IMR-90 (cell line): ENCODE measurements around the gene DDX42. TPM values are rescaled to one million over a fixed set of nuclear protein-coding genes. Genes with fewer than 3 reads are reported as not detected.

Source experiments
- ATAC-seq: fragments of 200-7000 bp; cut with Tn5 transposase; 2 replicates; pipeline ENCODE4 v1.9.1; 2020; ENCODE audit warnings: low read depth, mild to moderate bottlenecking, moderate library complexity
- BruUV-seq: library from RNA; stranded (reverse); fragments of 400-500 nt; replicated peaks from 2 replicates; lab custom pipeline; 2021; lab: Mats Ljungman, UMichigan
- CTCF ChIA-PET: fragments of 300-600 bp; formaldehyde crosslinking; extraction: SDS; loops from one replicate; lab custom pipeline; 2021; ENCODE audit warnings: antibody characterized with exemption; lab: Yijun Ruan, JAX
- POLR2A ChIA-PET: fragments of 300-600 bp; sonication (Branson Sonifier 250); formaldehyde crosslinking; loops from one replicate; lab custom pipeline; 2022; ENCODE audit warnings: antibody characterized with exemption; ENCODE audit not compliant: unreplicated experiment; lab: Charles Lee
- DNase-seq: peaks from one replicate; pipeline ENCODE4 v3.0.0; 2013
- H2AFZ ChIP-seq: replicated peaks from 2 replicates; pipeline ENCODE3; 2013; ENCODE audit warnings: low read length, mild to moderate bottlenecking; ENCODE audit not compliant: poor library complexity
- H2AK5ac ChIP-seq: 2 replicates; pipeline ENCODE4 v1.6.1; 2013; ENCODE audit warnings: low read depth, low read length, inconsistent platforms
- H2AK9ac ChIP-seq: replicated peaks from 2 replicates; pipeline ENCODE3; 2013; ENCODE audit warnings: mild to moderate bottlenecking, low read depth, low read length, moderate library complexity; ENCODE audit not compliant: poor library complexity
- H2BK120ac ChIP-seq: 2 replicates; pipeline ENCODE4 v1.6.1; 2013; ENCODE audit warnings: low read depth, low read length, inconsistent platforms
- H2BK15ac ChIP-seq: 3 replicates; pipeline ENCODE4 v1.6.1; 2013; ENCODE audit warnings: low read depth, low read length, inconsistent platforms
- H2BK20ac ChIP-seq: 2 replicates; pipeline ENCODE4 v1.6.1; 2013; ENCODE audit warnings: low read depth, mild to moderate bottlenecking, inconsistent platforms, low read length, moderate library complexity
- H2BK5ac ChIP-seq: 2 replicates; pipeline ENCODE4 v1.6.1; 2013; ENCODE audit warnings: mild to moderate bottlenecking, low read depth, low read length, inconsistent platforms; ENCODE audit not compliant: poor library complexity, severe bottlenecking
- H3K14ac ChIP-seq: replicated peaks from 2 replicates; pipeline ENCODE4 v1.6.1; 2013; ENCODE audit warnings: low read depth, low read length, inconsistent platforms
- H3K18ac ChIP-seq: 2 replicates; pipeline ENCODE4 v1.6.1; 2013; ENCODE audit warnings: low read depth, low read length, control low read depth
- H3K23ac ChIP-seq: 2 replicates; pipeline ENCODE4 v1.6.1; 2013; ENCODE audit warnings: low read depth, low read length, inconsistent platforms
- H3K27ac ChIP-seq: 2 replicates; pipeline ENCODE4 v1.5.1; 2013; ENCODE audit warnings: mild to moderate bottlenecking, control low read depth, low read length; ENCODE audit not compliant: insufficient read depth
- H3K27me3 ChIP-seq: 2 replicates; pipeline ENCODE4 v1.6.1; 2013; ENCODE audit warnings: low read length; ENCODE audit not compliant: control insufficient read depth, insufficient read depth
- H3K36me3 ChIP-seq: 2 replicates; pipeline ENCODE4 v1.6.1; 2013; ENCODE audit warnings: low read length, mixed read lengths; ENCODE audit not compliant: control insufficient read depth, insufficient read depth
- H3K4ac ChIP-seq: 2 replicates; pipeline ENCODE4 v1.6.1; 2013; ENCODE audit warnings: low read depth, low read length, inconsistent platforms
- H3K4me1 ChIP-seq: 2 replicates; pipeline ENCODE4 v1.6.1; 2013; ENCODE audit warnings: low read length, mixed read lengths; ENCODE audit not compliant: control insufficient read depth, insufficient read depth
- H3K4me2 ChIP-seq: 2 replicates; pipeline ENCODE4 v1.6.1; 2013; ENCODE audit warnings: low read depth, mild to moderate bottlenecking, control low read depth, low read length, moderate library complexity
- H3K4me3 ChIP-seq: 2 replicates; pipeline ENCODE4 v1.5.1; 2013; ENCODE audit warnings: low read depth, mild to moderate bottlenecking, control low read depth, low read length, moderate library complexity; ENCODE audit not compliant: insufficient read depth
- H3K56ac ChIP-seq: 2 replicates; pipeline ENCODE4 v1.6.1; 2013; ENCODE audit warnings: low read length, inconsistent platforms; ENCODE audit not compliant: insufficient read depth; ENCODE audit errors: extremely low read depth
- H3K79me1 ChIP-seq, 2 experiments: 2 replicates each; pipeline ENCODE4 v1.6.1; 2013; ENCODE audit warnings: low read length in 2 of 2, inconsistent platforms in 1 of 2, low read depth in 1 of 2
- H3K9ac ChIP-seq: 2 replicates; pipeline ENCODE4 v1.6.1; 2013; ENCODE audit warnings: low read depth, low read length, control low read depth
- H3K9me1 ChIP-seq: 2 replicates; pipeline ENCODE4 v1.6.1; 2013; ENCODE audit warnings: low read length, inconsistent platforms; ENCODE audit not compliant: insufficient read depth
- H3K9me3 ChIP-seq: 2 replicates; pipeline ENCODE4 v1.6.1; 2013; ENCODE audit warnings: low read length; ENCODE audit not compliant: control insufficient read depth, insufficient read depth
- H4K20me1 ChIP-seq: 2 replicates; pipeline ENCODE4 v1.6.1; 2013; ENCODE audit warnings: low read length, inconsistent platforms; ENCODE audit not compliant: insufficient read depth
- H4K5ac ChIP-seq: 2 replicates; pipeline ENCODE4 v1.6.1; 2013; ENCODE audit warnings: mild to moderate bottlenecking, low read depth, low read length, control low read depth
- H4K8ac ChIP-seq, 2 experiments: 2 replicates each; pipeline ENCODE4 v1.6.1; 2013; ENCODE audit warnings: low read depth in 2 of 2, low read length in 2 of 2, control low read depth in 1 of 2, inconsistent platforms in 1 of 2
- H4K91ac ChIP-seq: 2 replicates; pipeline ENCODE4 v1.6.1; 2013; ENCODE audit warnings: low read depth, low read length, inconsistent platforms; ENCODE audit not compliant: insufficient read depth
- BHLHE40 ChIP-seq: fragments of 150-350 bp; IDR thresholded peaks from 2 replicates; pipeline ENCODE4 v1.6.1; 2016; ENCODE audit warnings: mild to moderate bottlenecking, low read depth, low read length
- CEBPB ChIP-seq: IDR thresholded peaks from 2 replicates; pipeline ENCODE4 v1.6.1; 2012; ENCODE audit warnings: low read depth, low read length, improper control_type of control experiment
- CHD1 ChIP-seq: IDR thresholded peaks from 2 replicates; pipeline ENCODE4 v1.6.1; 2012; ENCODE audit warnings: low read depth, low read length, improper control_type of control experiment
- FOS ChIP-seq: fragments of 150-350 bp; IDR thresholded peaks from 2 replicates; pipeline ENCODE4 v1.6.1; 2016; ENCODE audit warnings: low read depth, low read length
- MAFK ChIP-seq: IDR thresholded peaks from 2 replicates; pipeline ENCODE4 v1.6.1; 2012; ENCODE audit warnings: low read depth, low read length, improper control_type of control experiment
- MAZ ChIP-seq: IDR thresholded peaks from 2 replicates; pipeline ENCODE4 v1.6.1; 2012; ENCODE audit warnings: low read depth, mild to moderate bottlenecking, low read length, improper control_type of control experiment, moderate library complexity, borderline replicate concordance
- MXI1 ChIP-seq: IDR thresholded peaks from 2 replicates; pipeline ENCODE4 v1.6.1; 2012; ENCODE audit warnings: low read depth, mild to moderate bottlenecking, low read length, moderate library complexity, borderline replicate concordance
- NFE2L2 ChIP-seq: fragments of 150-350 bp; IDR thresholded peaks from 2 replicates; pipeline ENCODE4 v1.6.1; 2016; ENCODE audit warnings: low read depth, mild to moderate bottlenecking, low read length
- POLR2A ChIP-seq: IDR thresholded peaks from 2 replicates; pipeline ENCODE4 v1.6.1; 2012; ENCODE audit warnings: mild to moderate bottlenecking, low read depth, low read length
- RAD21 ChIP-seq: IDR thresholded peaks from 2 replicates; pipeline ENCODE4 v1.6.1; 2012; ENCODE audit warnings: low read length, improper control_type of control experiment
- RCOR1 ChIP-seq: IDR thresholded peaks from 2 replicates; pipeline ENCODE4 v1.6.1; 2012; ENCODE audit warnings: mild to moderate bottlenecking, low read length, improper control_type of control experiment; ENCODE audit not compliant: insufficient replicate concordance
- RFX5 ChIP-seq: IDR thresholded peaks from 2 replicates; pipeline ENCODE4 v1.8.0; 2012; ENCODE audit warnings: low read depth, mild to moderate bottlenecking, low read length, moderate library complexity
- SMC3 ChIP-seq: fragments of 150-350 bp; IDR thresholded peaks from 2 replicates; pipeline ENCODE4 v1.6.1; 2016; ENCODE audit warnings: low read depth, mild to moderate bottlenecking, antibody characterized with exemption, low read length, moderate library complexity
- WGBS, 2 experiments: methylation state at CpG; one replicate each; pipeline versions ENCODE4 v1.1.5 to v1.1.7; 2013; ENCODE audit warnings: missing lambda C conversion rate in 2 of 2; ENCODE audit not compliant: insufficient read length in 1 of 2; ENCODE audit errors: extremely low coverage in 2 of 2; 5-methylcytosine and 5-hydroxymethylcytosine counted together
- dilution Hi-C: fragments of 300-500 bp; cut with HindIII; formaldehyde crosslinking; loops from one replicate; pipeline ENCODE4 v1.14.3; 2018; ENCODE audit warnings: low sequenced_read_pairs; ENCODE audit not compliant: unreplicated experiment
- in situ Hi-C: fragments of 300-500 bp; cut with MboI; formaldehyde crosslinking; loops from 3 replicates; pipeline ENCODE4 v1.14.3; 2019; ENCODE audit warnings: low sequenced_read_pairs, inconsistent platforms, mixed read lengths
- intact Hi-C: fragments of 100-400 bp; cut with micrococcal nuclease; formaldehyde crosslinking; loops from 2 replicates; pipeline ENCODE4 v1.10.0; 2022
- polyA plus RNA-seq, 3 experiments: library from polyadenylated mRNA; depleted of rRNA; stranded (reverse); fragments of >200 nt; gene quantifications; 2 replicates each; pipeline ENCODE4 v1.2.3, GENCODE V29; 2012; ENCODE audit warnings: low replicate concordance in 1 of 3
- total RNA-seq: library from RNA; depleted of rRNA; stranded (reverse); fragments of >200 nt; gene quantifications from 2 replicates; pipeline ENCODE4 v1.2.3, GENCODE V29; 2012
- TF ChIP-seq, protein P1 (sequence below): conservative IDR thresholded peaks from 2 replicates; pipeline ENCODE4 v1.5.1; 2012; ENCODE audit warnings: mild to moderate bottlenecking, low read depth, low read length, improper control_type of control experiment
- TF ChIP-seq, protein P2 (sequence below): fragments of 150-350 bp; IDR thresholded peaks from 2 replicates; pipeline ENCODE4 v1.6.1; 2017; ENCODE audit warnings: mild to moderate bottlenecking, antibody characterized with exemption, low read length, low read depth
- TF ChIP-seq, protein P3 (sequence below): fragments of 150-350 bp; IDR thresholded peaks from 2 replicates; pipeline ENCODE4 v1.6.1; 2016; ENCODE audit warnings: low read depth, mild to moderate bottlenecking, low read length, moderate library complexity, borderline replicate concordance

Gene DDX42
- total and polyA plus RNA-seq, 2 of the 4 experiments (the other 2 are of a cell fraction) = 75.8 to 91.5 TPM

DNA sequence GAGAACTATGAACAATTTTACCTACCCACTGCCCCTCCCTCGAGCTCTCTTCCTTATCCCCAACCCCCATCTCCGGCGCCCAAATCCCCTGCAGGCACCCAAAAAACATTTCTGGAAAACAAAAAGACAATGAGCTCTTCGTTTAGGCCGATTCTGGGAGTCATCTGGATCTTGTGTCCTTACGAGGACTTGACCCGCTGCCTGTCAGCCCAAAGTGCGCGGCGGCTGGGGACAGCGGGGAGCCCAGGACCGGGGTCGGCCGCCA is 32.9 kb upstream of the DDX42 start:
- Histone ChIP-seq H4K8ac (peak overlapping the region; percentile 35 to 80; a peak in 2 of 4 replicates), H3K4me1 (peaks cover 6% of the 10 kb centered on the region), H3K36me3 (no peaks in the 10 kb centered on the region; the same call in 1 of the 2 replicates), H4K91ac (no peak overlapping the region; the same call in 1 of the 2 replicates), H3K18ac (no peak overlapping the region; the same call in 1 of the 2 replicates), H2BK20ac (no peak overlapping the region), H3K4me3 (peak overlapping the region; percentile 75), H3K4me2 (peak overlapping the region; percentile 98), H3K56ac (peak overlapping the region; percentile 41; the same call in 1 of the 2 replicates), H3K27ac (peak overlapping the region; percentile 56), H3K23ac (peak overlapping the region; percentile 34; the same call in 1 of the 2 replicates), H2BK120ac (no peak overlapping the region), H2AK5ac (no peak overlapping the region), H3K4ac (peak overlapping the region; percentile 52), H2BK5ac (peak overlapping the region; percentile 47), H2AK9ac (peak overlapping the region; percentile 89), H3K27me3 (no peaks in the 10 kb centered on the region), H3K9me3 (no peaks in the 10 kb centered on the region), H3K9me1 (peaks cover 6% of the 10 kb centered on the region; the same call in 1 of the 2 replicates), H4K5ac (peak overlapping the region; percentile 57), H3K79me1 (peaks cover 8 to 34% of the 10 kb centered on the region in 2 experiments; a peak in 3 of 4 replicates), H2AFZ (peak overlapping the region; percentile 98), H3K14ac (peak overlapping the region; percentile 27), H3K9ac (peak overlapping the region; percentile 69), H2BK15ac (no peak overlapping the region), H4K20me1 (no peaks in the 10 kb centered on the region; the same call in 1 of the 2 replicates)
- DNase-seq (no peak), ATAC-seq (no peak; the same call in 1 of the 2 replicates)
- POLR2A ChIA-PET = no interaction called here
- in situ Hi-C loops (no loop called here), intact Hi-C loops (no loop called here), dilution Hi-C loops (no loop called here)
- WGBS, 2 experiments = 0% methylated on average over 7 of the region's 14 CpGs; no CpG with 5 or more reads in 1 of the 2 experiments
- no peak for TF ChIP-seq FOS
- TF ChIP-seq MXI1 = no peak
- TF ChIP-seq, protein P1, sequence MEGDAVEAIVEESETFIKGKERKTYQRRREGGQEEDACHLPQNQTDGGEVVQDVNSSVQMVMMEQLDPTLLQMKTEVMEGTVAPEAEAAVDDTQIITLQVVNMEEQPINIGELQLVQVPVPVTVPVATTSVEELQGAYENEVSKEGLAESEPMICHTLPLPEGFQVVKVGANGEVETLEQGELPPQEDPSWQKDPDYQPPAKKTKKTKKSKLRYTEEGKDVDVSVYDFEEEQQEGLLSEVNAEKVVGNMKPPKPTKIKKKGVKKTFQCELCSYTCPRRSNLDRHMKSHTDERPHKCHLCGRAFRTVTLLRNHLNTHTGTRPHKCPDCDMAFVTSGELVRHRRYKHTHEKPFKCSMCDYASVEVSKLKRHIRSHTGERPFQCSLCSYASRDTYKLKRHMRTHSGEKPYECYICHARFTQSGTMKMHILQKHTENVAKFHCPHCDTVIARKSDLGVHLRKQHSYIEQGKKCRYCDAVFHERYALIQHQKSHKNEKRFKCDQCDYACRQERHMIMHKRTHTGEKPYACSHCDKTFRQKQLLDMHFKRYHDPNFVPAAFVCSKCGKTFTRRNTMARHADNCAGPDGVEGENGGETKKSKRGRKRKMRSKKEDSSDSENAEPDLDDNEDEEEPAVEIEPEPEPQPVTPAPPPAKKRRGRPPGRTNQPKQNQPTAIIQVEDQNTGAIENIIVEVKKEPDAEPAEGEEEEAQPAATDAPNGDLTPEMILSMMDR = no peak
- TF ChIP-seq, protein P2, sequence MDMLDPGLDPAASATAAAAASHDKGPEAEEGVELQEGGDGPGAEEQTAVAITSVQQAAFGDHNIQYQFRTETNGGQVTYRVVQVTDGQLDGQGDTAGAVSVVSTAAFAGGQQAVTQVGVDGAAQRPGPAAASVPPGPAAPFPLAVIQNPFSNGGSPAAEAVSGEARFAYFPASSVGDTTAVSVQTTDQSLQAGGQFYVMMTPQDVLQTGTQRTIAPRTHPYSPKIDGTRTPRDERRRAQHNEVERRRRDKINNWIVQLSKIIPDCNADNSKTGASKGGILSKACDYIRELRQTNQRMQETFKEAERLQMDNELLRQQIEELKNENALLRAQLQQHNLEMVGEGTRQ = no peak
- no peak for TF ChIP-seq BHLHE40
- no peak for TF ChIP-seq CHD1
- no peak for TF ChIP-seq SMC3
- no peak for TF ChIP-seq RFX5
- no peak for TF ChIP-seq MAFK
- no peak for TF ChIP-seq MAZ
- no peak for TF ChIP-seq POLR2A
- no peak for TF ChIP-seq NFE2L2
- no peak for TF ChIP-seq RAD21
- TF ChIP-seq, protein P3, sequence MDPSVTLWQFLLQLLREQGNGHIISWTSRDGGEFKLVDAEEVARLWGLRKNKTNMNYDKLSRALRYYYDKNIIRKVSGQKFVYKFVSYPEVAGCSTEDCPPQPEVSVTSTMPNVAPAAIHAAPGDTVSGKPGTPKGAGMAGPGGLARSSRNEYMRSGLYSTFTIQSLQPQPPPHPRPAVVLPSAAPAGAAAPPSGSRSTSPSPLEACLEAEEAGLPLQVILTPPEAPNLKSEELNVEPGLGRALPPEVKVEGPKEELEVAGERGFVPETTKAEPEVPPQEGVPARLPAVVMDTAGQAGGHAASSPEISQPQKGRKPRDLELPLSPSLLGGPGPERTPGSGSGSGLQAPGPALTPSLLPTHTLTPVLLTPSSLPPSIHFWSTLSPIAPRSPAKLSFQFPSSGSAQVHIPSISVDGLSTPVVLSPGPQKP = no peak
- TF ChIP-seq CEBPB = no peak
- TF ChIP-seq RCOR1 = no peak
- BruUV-seq = no TSS peak
- CTCF ChIA-PET = no interaction called here
